Left colon (tissue), 2 donors: ENCODE data around the gene CCDC9B. TPM values are rescaled to one million over a fixed set of nuclear protein-coding genes. Genes with fewer than 3 reads are reported as not detected.

Experiments used
- ATAC-seq: fragments of 200-7000 bp; cut with Tn5 transposase; one replicate; pipeline ENCODE4 v1.9.1; 2020; ENCODE audit warnings: mild to moderate bottlenecking, moderate library complexity
- DNase-seq, 2 donors: peaks; one replicate each; pipeline ENCODE4 v3.0.0-alpha.2; 2020
- intact Hi-C, 2 donors: fragments of 100-400 bp; cut with DNase I in 1 of 2; cut with micrococcal nuclease in 1 of 2; formaldehyde crosslinking; loops; one replicate each; pipeline versions ENCODE4 v1.11.2 to v1.14.0; 2022; cut with DNase I, micrococcal nuclease
- total RNA-seq, 2 donors: library from RNA; stranded (reverse); fragmentation: NEBNext Ultra II Directional; extraction: Animal tissue kit (Norgen Biotek cat#: 25700); gene quantifications; one replicate each; pipeline ENCODE4 v1.2.1, GENCODE V29; 2021
- donor health status: DM: no; HTN: no; CAD: no.
- donor health status: DM: yes; HTN: yes; CAD: no.

Gene CCDC9B
- total RNA-seq, 2 donors from 2014 or later, result 28.1 to 43.5 TPM

GRCh38 chr15:40302981-40303380, 37.8 kb downstream of the CCDC9B start:
- ATAC-seq (peak; percentile 27), DNase-seq (no peak)
- intact Hi-C loops, result no loop called here

- intact Hi-C loops, result no loop called here
- no peak for DNase-seq
- ATAC-seq, result no peak
Measured at GRCh38 chr15:40302288-40302886, 38.4 kb downstream of the CCDC9B start.

GRCh38 chr15:40301467-40302179, 39.1 kb downstream of the CCDC9B start:
- no peak for ATAC-seq
- DNase-seq, result no peak
- intact Hi-C loops, result no loop called here

GRCh38 chr15:40300771-40301170, 40.0 kb downstream of the CCDC9B start:
- no peak for ATAC-seq
- DNase-seq, result no peak
- intact Hi-C loops, result no loop called here

GRCh38 chr15:40300367-40300766, 40.4 kb downstream of the CCDC9B start:
- intact Hi-C loops, result no loop called here
- ATAC-seq, result no peak
- no peak for DNase-seq

GRCh38 chr15:40298216-40298935, 42.4 kb downstream of the CCDC9B start:
- ATAC-seq, result no peak
- no peak for DNase-seq
- intact Hi-C loops, result no loop called here

- ATAC-seq (no peak), DNase-seq (no peak)
- intact Hi-C loops, result no loop called here
Measured at GRCh38 chr15:40297356-40297755, 43.4 kb downstream of the CCDC9B start.

- ATAC-seq, result no peak
- no peak for DNase-seq
- intact Hi-C loops, result no loop called here
Measured at GRCh38 chr15:40296561-40297230, 44.0 kb downstream of the CCDC9B start.

- intact Hi-C loops, result no loop called here
- ATAC-seq (no peak), DNase-seq (no peak)
Measured at GRCh38 chr15:40295877-40296560, 44.7 kb downstream of the CCDC9B start.

- intact Hi-C loops, result no loop called here
- ATAC-seq (no peak), DNase-seq (no peak)
Measured at GRCh38 chr15:40295297-40295696, 45.4 kb downstream of the CCDC9B start.

GRCh38 chr15:40293905-40294895, 46.5 kb downstream of the CCDC9B start:
- intact Hi-C loops, result no loop called here
- no peak for DNase-seq
- no peak for ATAC-seq

GRCh38 chr15:40293006-40293405, 47.7 kb downstream of the CCDC9B start:
- DNase-seq (no peak), ATAC-seq (no peak)
- intact Hi-C loops, result no loop called here

- no peak for DNase-seq
- ATAC-seq, result no peak
- intact Hi-C loops, result no loop called here
Measured at GRCh38 chr15:40292246-40292645, 48.5 kb downstream of the CCDC9B start.

GRCh38 chr15:40290918-40291574, 49.7 kb downstream of the CCDC9B start:
- intact Hi-C loops, result no loop called here
- DNase-seq (peak; percentile 62 to 75), ATAC-seq (peak; percentile 79)

- DNase-seq, result no peak
- no peak for ATAC-seq
- intact Hi-C loops, result no loop called here
Measured at GRCh38 chr15:40290545-40290917, 50.2 kb downstream of the CCDC9B start.

GRCh38 chr15:40289140-40289775, 51.5 kb downstream of the CCDC9B start:
- ATAC-seq (peak; percentile 79), DNase-seq (peak; percentile 80 to 87)
- intact Hi-C loops, result loop anchor here in 1 of 2 donors (10.0 kb wide), 1 partner anchor 136 kb away; no protein-coding TSS in a partner anchor

GRCh38 chr15:40287968-40288367, 52.8 kb downstream of the CCDC9B start:
- DNase-seq (no peak), ATAC-seq (peak; percentile 20)
- intact Hi-C loops, result loop anchor here in 1 of 2 donors (10.0 kb wide), 1 partner anchor 137 kb away; no protein-coding TSS in a partner anchor
